H1 (cell line): ENCODE measurements around the gene GNB1L. TPM values are rescaled to one million over a fixed set of nuclear protein-coding genes. Genes with fewer than 3 reads are reported as not detected.

Experiments used
- CTBP2 ChIP-seq: IDR thresholded peaks from 2 replicates; pipeline ENCODE4 v1.7.0; 2011; ENCODE audit warnings: borderline replicate concordance, mild to moderate bottlenecking, moderate library complexity, mixed read lengths, low read length; ENCODE audit not compliant: insufficient read depth, insufficient read length
- polyA plus RNA-seq, 7 experiments: library from polyadenylated mRNA; depleted of rRNA in 3 of 7; stranded (reverse) in 5 of 7; unstranded in 2 of 7; fragments of >200 nt in 5 of 7; fragments of 200-250 nt in 2 of 7; gene quantifications; 1 replicate in 5 of 7; 2 replicates in 1 of 7; 4 replicates in 1 of 7; pipeline versions ENCODE4 v1.2.1 to v1.2.3, GENCODE V29; 2011 to 2013; ENCODE audit warnings: missing spikeins in 2 of 7, mixed read lengths in 2 of 7
- total RNA-seq: library from RNA; stranded (reverse); fragmentation: NEBNext Ultra II Directional; extraction: Animal tissue kit (Norgen Biotek cat#: 25700); gene quantifications from 2 replicates; pipeline ENCODE4 v1.2.1, GENCODE V29; 2021

GNB1L gene
- total and polyA plus RNA-seq, 2 of the 8 experiments (the other 6 are each of a cell fraction or from before 2014, with no cell fraction given) = 14.0 to 15.6 TPM

DNA sequence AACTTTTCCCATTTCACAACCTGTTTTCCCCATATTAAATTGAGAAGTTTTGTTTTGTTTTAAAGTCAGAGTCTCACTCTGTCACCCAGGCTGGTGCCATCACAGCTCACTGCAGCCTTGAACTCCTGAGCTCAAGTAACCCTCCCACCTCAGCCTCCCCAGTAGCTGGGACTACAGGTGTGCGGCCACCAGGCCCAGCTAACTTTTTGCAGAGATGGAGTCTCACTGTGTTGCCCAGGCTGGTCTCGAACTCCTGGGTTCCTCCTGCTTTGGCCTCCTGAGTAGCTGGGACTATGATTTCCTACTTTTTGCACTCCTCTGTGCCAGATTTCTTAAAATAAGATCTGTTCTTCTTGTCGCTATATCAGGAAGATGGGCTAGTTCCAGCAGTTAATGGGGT, 44.9 kb downstream of the GNB1L start (continued):
- no peak for TF ChIP-seq CTBP2
